Fibroblast of lung (primary cell): ENCODE results near the gene TBC1D21. TPM values are rescaled to one million over a fixed set of nuclear protein-coding genes. Genes with fewer than 3 reads are reported as not detected.
A peak's percentile ranks its signal among the peaks of the same experiment; 100 is the strongest.

ENCODE experiments used
- DNase-seq, 2 donors: peaks; one replicate each; pipeline versions ENCODE4 v3.0.0 to v3.0.0-alpha.2; 2010; ENCODE audit warnings: low read depth in 2 of 2
- H2AFZ ChIP-seq: 2 replicates; pipeline ENCODE4 v1.5.1; 2012; ENCODE audit warnings: low read length, control low read depth, inconsistent platforms
- H3K27ac ChIP-seq: 2 replicates; pipeline ENCODE4 v1.5.1; 2011; ENCODE audit warnings: low read length, control low read depth; ENCODE audit not compliant: insufficient read depth
- H3K27me3 ChIP-seq: 2 replicates; pipeline ENCODE4 v1.5.1; 2011; ENCODE audit warnings: mild to moderate bottlenecking, low read length; ENCODE audit not compliant: control insufficient read depth, insufficient read depth
- H3K36me3 ChIP-seq: 2 replicates; pipeline ENCODE4 v1.5.1; 2011; ENCODE audit warnings: low read length; ENCODE audit not compliant: control insufficient read depth, insufficient read depth
- H3K4me1 ChIP-seq: 2 replicates; pipeline ENCODE4 v1.5.1; 2011; ENCODE audit warnings: low read length; ENCODE audit not compliant: control insufficient read depth, insufficient read depth; ENCODE audit errors: extremely low read depth
- H3K4me2 ChIP-seq: 2 replicates; pipeline ENCODE4 v1.5.1; 2011; ENCODE audit warnings: low read length, control low read depth; ENCODE audit not compliant: insufficient read depth; ENCODE audit errors: extremely low read depth
- H3K4me3 ChIP-seq, 4 experiments: fragments of 200-600 bp in 1 of 4; sonication (generic) in 1 of 4; replicated peaks in 1 of 4; 2 replicates each; pipeline ENCODE4 v1.5.1; 2011 to 2016; ENCODE audit warnings: low read length in 4 of 4, low read depth in 3 of 4, mild to moderate bottlenecking in 3 of 4, control low read depth in 2 of 4, inconsistent platforms in 1 of 4, mixed read lengths in 1 of 4; ENCODE audit not compliant: insufficient read depth in 1 of 4; ENCODE audit errors: control extremely low read depth in 1 of 4
- H3K79me2 ChIP-seq: 2 replicates; pipeline ENCODE4 v1.5.1; 2012; ENCODE audit warnings: mild to moderate bottlenecking, low read length, inconsistent platforms; ENCODE audit not compliant: control insufficient read depth, insufficient read depth
- H3K9ac ChIP-seq: 2 replicates; pipeline ENCODE4 v1.5.1; 2011; ENCODE audit warnings: mild to moderate bottlenecking, low read length, control low read depth; ENCODE audit not compliant: insufficient read depth
- H3K9me3 ChIP-seq: 2 replicates; pipeline ENCODE4 v1.5.1; 2012; ENCODE audit warnings: low read depth, low read length; ENCODE audit not compliant: control insufficient read depth, insufficient read depth
- H4K20me1 ChIP-seq: 2 replicates; pipeline ENCODE4 v1.5.1; 2011; ENCODE audit warnings: low read length; ENCODE audit not compliant: control insufficient read depth, insufficient read depth; ENCODE audit errors: extremely low read depth
- CTCF ChIP-seq, 2 donors: IDR thresholded peaks in 1 of 2; conservative IDR thresholded peaks in 1 of 2; 1 replicate in 1 of 2; 2 replicates in 1 of 2; pipeline ENCODE4 v1.5.1; 2011 to 2012; ENCODE audit warnings: low read length in 2 of 2, control low read depth in 1 of 2, inconsistent platforms in 1 of 2, low read depth in 1 of 2, mild to moderate bottlenecking in 1 of 2
- EZH2 ChIP-seq: IDR thresholded peaks from 2 replicates; pipeline ENCODE4 v1.5.1; 2012; ENCODE audit warnings: low read length, control low read depth, mild to moderate bottlenecking; ENCODE audit errors: missing control alignments
- polyA plus RNA-seq, 2 donors: library from polyadenylated mRNA; depleted of rRNA in 1 of 2; stranded (reverse) in 1 of 2; unstranded in 1 of 2; fragments of >200 nt; gene quantifications; 2 replicates each; pipeline ENCODE4 v1.2.1, GENCODE V29; 2011 to 2012; ENCODE audit warnings: missing spikeins in 1 of 2
- total RNA-seq: library from RNA; depleted of rRNA; stranded (reverse); fragments of >200 nt; gene quantifications from 2 replicates; pipeline ENCODE4 v1.2.1, GENCODE V29; 2014

TBC1D21 gene
- total and polyA plus RNA-seq, 2 donors (not counting 1 experiment from before 2014, with no cell fraction given) = not detected

- H3K27ac ChIP-seq = no peak overlapping the region
- H3K27me3 ChIP-seq = peaks cover 11% of the 10 kb centered on the region
- H3K4me2 ChIP-seq = no peak overlapping the region
- H3K4me1 ChIP-seq = no peaks in the 10 kb centered on the region
- H2AFZ ChIP-seq = no peak overlapping the region
- H3K4me3 ChIP-seq = no peak overlapping the region
- no peak for DNase-seq
- no peaks in the 10 kb centered on the region for H3K36me3 ChIP-seq
- TF ChIP-seq EZH2 (no peak), CTCF (conservative IDR thresholded peaks at IDR 0.05 in 1 of 2, IDR thresholded peaks at IDR 0.05 in 1 of 2; ENCODE audit: low read depth in 1 of 2, low read length in 2 of 2) (no peak)
- no peaks in the 10 kb centered on the region for H3K9me3 ChIP-seq
- H3K79me2 ChIP-seq = no peaks in the 10 kb centered on the region
- H3K9ac ChIP-seq = no peak overlapping the region
- H4K20me1 ChIP-seq = no peaks in the 10 kb centered on the region
Observed at GRCh38 chr15:73843787-73844186, 29.6 kb upstream of the TBC1D21 start.

GRCh38 chr15:73844356-73844755, 29.0 kb upstream of the TBC1D21 start:
- Histone ChIP-seq H4K20me1 (no peaks in the 10 kb centered on the region), H3K4me2 (no peak overlapping the region), H3K4me3 (no peak overlapping the region), H3K4me1 (no peaks in the 10 kb centered on the region), H3K36me3 (no peaks in the 10 kb centered on the region), H3K9ac (no peak overlapping the region), H3K9me3 (no peaks in the 10 kb centered on the region), H3K27me3 (peaks cover 11% of the 10 kb centered on the region), H3K79me2 (no peaks in the 10 kb centered on the region), H2AFZ (no peak overlapping the region), H3K27ac (no peak overlapping the region)
- DNase-seq = peak in 1 of 2 donors; percentile 74
- TF ChIP-seq CTCF (conservative IDR thresholded peaks at IDR 0.05 in 1 of 2, IDR thresholded peaks at IDR 0.05 in 1 of 2; ENCODE audit: low read depth in 1 of 2, low read length in 2 of 2) (no peak), EZH2 (no peak)

- no peak for TF ChIP-seq EZH2
- TF ChIP-seq CTCF (conservative IDR thresholded peaks at IDR 0.05 in 1 of 2, IDR thresholded peaks at IDR 0.05 in 1 of 2; ENCODE audit: low read depth in 1 of 2, low read length in 2 of 2) = no peak
- Histone ChIP-seq H3K79me2 (no peaks in the 10 kb centered on the region), H3K27ac (no peak overlapping the region), H3K4me3 (no peak overlapping the region), H4K20me1 (no peaks in the 10 kb centered on the region), H3K9ac (no peak overlapping the region), H2AFZ (no peak overlapping the region), H3K4me1 (no peaks in the 10 kb centered on the region), H3K9me3 (no peaks in the 10 kb centered on the region), H3K4me2 (no peak overlapping the region), H3K36me3 (no peaks in the 10 kb centered on the region), H3K27me3 (peaks cover 14% of the 10 kb centered on the region)
- DNase-seq = no peak
Observed at GRCh38 chr15:73845507-73845906, 27.9 kb upstream of the TBC1D21 start.
